ENCODE results near the gene IGFL3. TPM values are rescaled to one million over a fixed set of nuclear protein-coding genes. Genes with fewer than 3 reads are reported as not detected.

The IGFL3 gene
- total RNA-seq, 3 donors from 2014 or later = not detected

DNA sequence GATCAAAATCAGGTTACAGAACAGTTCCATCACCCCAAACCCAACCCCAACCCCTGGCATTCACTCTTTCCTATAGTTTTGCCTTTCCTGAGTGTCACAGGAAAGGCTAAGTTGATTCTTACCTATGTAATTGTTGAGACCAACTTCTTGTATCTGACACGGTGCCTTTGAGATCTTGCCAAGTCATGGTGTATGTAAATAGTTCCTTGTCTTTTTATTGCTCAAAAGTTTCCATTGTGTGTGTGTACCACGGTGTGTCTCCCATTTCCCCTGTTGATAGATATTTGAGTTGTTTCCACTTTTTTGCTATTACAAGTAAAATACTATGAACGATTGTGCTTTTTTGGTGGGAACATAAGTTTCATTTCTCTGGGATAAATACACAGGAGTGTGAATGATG lies 20.3 kb upstream of the IGFL3 start:
- intact Hi-C loops (cut with DNase I; ENCODE audit: low total_unique reads) = no loop called here
- Histone ChIP-seq H3K36me3 (no peaks in the 10 kb centered on the region), H3K9me3 (no peaks in the 10 kb centered on the region), H3K27ac (no peak overlapping the region), H3K4me3 (no peak overlapping the region), H3K27me3 (no peaks in the 10 kb centered on the region), H3K4me1 (no peaks in the 10 kb centered on the region)
- no peak for DNase-seq (ENCODE audit: low spot score in 2 of 2)
- TF ChIP-seq POLR2AphosphoS5 (IDR thresholded peaks at IDR 0.05) = no peak
- TF ChIP-seq, protein P1, sequence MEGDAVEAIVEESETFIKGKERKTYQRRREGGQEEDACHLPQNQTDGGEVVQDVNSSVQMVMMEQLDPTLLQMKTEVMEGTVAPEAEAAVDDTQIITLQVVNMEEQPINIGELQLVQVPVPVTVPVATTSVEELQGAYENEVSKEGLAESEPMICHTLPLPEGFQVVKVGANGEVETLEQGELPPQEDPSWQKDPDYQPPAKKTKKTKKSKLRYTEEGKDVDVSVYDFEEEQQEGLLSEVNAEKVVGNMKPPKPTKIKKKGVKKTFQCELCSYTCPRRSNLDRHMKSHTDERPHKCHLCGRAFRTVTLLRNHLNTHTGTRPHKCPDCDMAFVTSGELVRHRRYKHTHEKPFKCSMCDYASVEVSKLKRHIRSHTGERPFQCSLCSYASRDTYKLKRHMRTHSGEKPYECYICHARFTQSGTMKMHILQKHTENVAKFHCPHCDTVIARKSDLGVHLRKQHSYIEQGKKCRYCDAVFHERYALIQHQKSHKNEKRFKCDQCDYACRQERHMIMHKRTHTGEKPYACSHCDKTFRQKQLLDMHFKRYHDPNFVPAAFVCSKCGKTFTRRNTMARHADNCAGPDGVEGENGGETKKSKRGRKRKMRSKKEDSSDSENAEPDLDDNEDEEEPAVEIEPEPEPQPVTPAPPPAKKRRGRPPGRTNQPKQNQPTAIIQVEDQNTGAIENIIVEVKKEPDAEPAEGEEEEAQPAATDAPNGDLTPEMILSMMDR (IDR thresholded peaks at IDR 0.05) = no peak
- no peak for TF ChIP-seq POLR2A (IDR thresholded peaks at IDR 0.05)

DNA sequence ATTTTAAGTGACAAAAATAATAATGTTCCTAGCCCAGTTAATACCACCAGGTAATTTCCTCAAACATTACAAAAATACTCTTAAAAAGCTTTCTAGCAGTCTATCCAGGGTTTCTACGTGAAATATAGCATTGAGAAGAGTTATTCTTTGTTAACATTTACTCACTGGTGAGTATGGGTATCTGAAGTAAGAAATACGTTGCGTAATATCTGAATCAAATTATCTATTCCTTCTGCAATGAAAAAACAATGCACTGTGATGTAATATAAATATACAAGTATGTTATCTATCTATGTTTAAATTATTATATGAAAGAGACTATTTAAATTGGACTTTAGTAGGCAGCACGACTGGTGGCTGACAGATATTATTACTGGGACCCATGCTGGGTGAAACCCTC lies 17.8 kb upstream of the IGFL3 start:
- no peaks in the 10 kb centered on the region for H3K27me3 ChIP-seq
- intact Hi-C loops (cut with DNase I; ENCODE audit: low total_unique reads) = no loop called here
- DNase-seq (ENCODE audit: low spot score in 2 of 2) = no peak

DNA sequence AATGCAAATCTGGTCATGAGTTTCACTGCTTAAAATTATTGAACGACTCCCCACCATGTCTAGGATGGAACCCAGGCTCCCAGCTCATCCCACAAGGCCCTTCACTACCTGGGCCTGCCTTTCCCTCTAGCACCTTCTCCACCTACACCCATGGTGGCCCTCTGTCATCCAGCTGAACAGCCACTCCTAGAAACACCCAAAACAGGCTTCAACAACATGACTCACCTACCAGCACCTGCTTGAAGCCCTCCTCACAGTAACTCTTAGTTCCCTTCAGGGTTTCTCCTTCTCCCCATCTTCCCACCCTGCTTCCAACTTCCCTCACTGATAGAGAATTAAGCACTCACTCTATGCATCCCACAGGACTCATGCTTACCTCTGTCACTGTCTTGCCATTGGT lies 16.9 kb upstream of the IGFL3 start:
- H3K27ac ChIP-seq = no peak overlapping the region
- intact Hi-C loops (cut with DNase I; ENCODE audit: low total_unique reads) = no loop called here
- H3K36me3 ChIP-seq = no peaks in the 10 kb centered on the region
- H3K9me3 ChIP-seq = no peaks in the 10 kb centered on the region
- no peaks in the 10 kb centered on the region for H3K4me1 ChIP-seq
- no peaks in the 10 kb centered on the region for H3K27me3 ChIP-seq
- no peak for TF ChIP-seq POLR2AphosphoS5 (IDR thresholded peaks at IDR 0.05)
- TF ChIP-seq, protein P1 (IDR thresholded peaks at IDR 0.05) = no peak
- no peak for TF ChIP-seq POLR2A (IDR thresholded peaks at IDR 0.05)
- DNase-seq (ENCODE audit: low spot score in 2 of 2) = no peak
- H3K4me3 ChIP-seq = no peak overlapping the region

More for the DNA sequence above, 17.8 kb upstream of the IGFL3 start:
- TF ChIP-seq POLR2A (IDR thresholded peaks at IDR 0.05) (no peak), POLR2AphosphoS5 (IDR thresholded peaks at IDR 0.05) (no peak)
- TF ChIP-seq, protein P1 (IDR thresholded peaks at IDR 0.05) = no peak
- no peaks in the 10 kb centered on the region for H3K9me3 ChIP-seq
- H3K4me3 ChIP-seq = no peak overlapping the region
- H3K4me1 ChIP-seq = no peaks in the 10 kb centered on the region
- H3K27ac ChIP-seq = no peak overlapping the region
- H3K36me3 ChIP-seq = no peaks in the 10 kb centered on the region

DNA sequence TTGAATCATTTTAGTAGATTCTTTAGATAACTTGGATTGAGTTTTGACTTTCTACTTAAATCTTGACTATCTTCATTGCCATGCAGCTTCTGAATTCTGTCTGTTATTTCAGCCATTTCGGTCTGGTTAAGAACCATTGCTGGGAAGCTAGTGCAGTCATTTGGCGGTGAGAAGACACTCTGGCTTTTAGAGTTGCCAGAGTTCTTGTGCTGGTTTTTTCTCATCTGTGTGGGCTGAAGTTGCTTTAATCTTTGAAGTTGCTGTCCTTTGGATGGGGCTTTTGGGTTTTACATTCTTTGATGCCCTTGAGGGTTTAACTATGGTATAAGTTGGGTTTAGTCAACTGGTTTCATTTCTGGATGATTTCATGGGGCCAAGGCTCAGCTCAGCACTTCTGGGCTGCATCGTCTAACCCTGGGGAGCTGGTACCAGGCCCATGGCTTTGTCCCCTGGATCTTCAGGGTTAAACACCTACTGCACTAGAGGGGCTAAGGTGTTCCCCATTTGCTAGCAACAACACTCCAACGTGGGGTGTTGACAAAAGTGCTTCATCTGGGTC lies 13.5 kb upstream of the IGFL3 start:
- Histone ChIP-seq H3K36me3 (no peaks in the 10 kb centered on the region), H3K4me3 (no peak overlapping the region), H3K27me3 (no peaks in the 10 kb centered on the region), H3K9me3 (no peaks in the 10 kb centered on the region), H3K27ac (no peak overlapping the region), H3K4me1 (no peaks in the 10 kb centered on the region)
- no peak for DNase-seq (ENCODE audit: low spot score in 2 of 2)
- intact Hi-C loops (cut with DNase I; ENCODE audit: low total_unique reads) = no loop called here
- TF ChIP-seq, protein P1 (IDR thresholded peaks at IDR 0.05) = no peak
- TF ChIP-seq POLR2AphosphoS5 (IDR thresholded peaks at IDR 0.05) (no peak), POLR2A (IDR thresholded peaks at IDR 0.05) (no peak)

DNA sequence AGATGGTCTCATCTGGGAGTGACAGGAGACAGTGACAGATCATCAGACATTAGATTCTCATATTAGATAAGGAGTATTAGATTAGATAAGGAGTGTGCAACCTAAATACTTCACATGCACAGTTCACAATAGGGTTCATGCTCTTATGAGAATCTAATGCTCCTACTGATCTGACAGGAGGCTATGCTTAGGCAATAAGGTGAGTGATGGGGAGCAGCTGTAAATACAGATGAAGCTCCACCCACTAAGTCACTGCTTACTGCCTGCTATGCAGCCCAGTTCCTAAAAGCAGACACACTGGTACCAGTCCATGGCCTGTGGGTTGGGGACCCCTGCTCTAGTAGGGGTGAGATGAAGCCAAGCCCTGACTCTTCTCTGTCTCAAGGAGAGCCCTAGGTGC lies 10.0 kb upstream of the IGFL3 start:
- TF ChIP-seq POLR2AphosphoS5 (IDR thresholded peaks at IDR 0.05) (no peak), POLR2A (IDR thresholded peaks at IDR 0.05) (no peak)
- TF ChIP-seq, protein P1 (IDR thresholded peaks at IDR 0.05) = no peak
- Histone ChIP-seq H3K27me3 (no peaks in the 10 kb centered on the region), H3K27ac (peak overlapping the region; percentile 28 to 89), H3K36me3 (no peaks in the 10 kb centered on the region), H3K4me3 (no peak overlapping the region), H3K9me3 (no peaks in the 10 kb centered on the region), H3K4me1 (no peaks in the 10 kb centered on the region)
- DNase-seq (ENCODE audit: low spot score in 2 of 2) = no peak
- intact Hi-C loops (cut with DNase I; ENCODE audit: low total_unique reads) = no loop called here

Data from breast epithelium (tissue), 4 donors.